Measurements from ENCODE around the gene NOC2L. TPM values are rescaled to one million over a fixed set of nuclear protein-coding genes. Genes with fewer than 3 reads are reported as not detected.
A peak's percentile ranks its signal among the peaks of the same experiment; 100 is the strongest.

NOC2L gene
- total RNA-seq, 1 donor from 2014 or later = 90.3 TPM

GRCh38 chr1:953524-954320 lies 5.3 kb downstream of the NOC2L start:
- no peak overlapping the region for H3K27ac Mint-ChIP-seq (ENCODE audit: unreplicated experiment)
- TF ChIP-seq CTCF (IDR thresholded peaks at IDR 0.05; ENCODE audit: partially characterized antibody, unreplicated experiment) = no peak
- H3K4me3 Mint-ChIP-seq (ENCODE audit: unreplicated experiment) = no peak overlapping the region
- peaks cover 7% of the 10 kb centered on the region for H3K4me1 Mint-ChIP-seq (ENCODE audit: low read depth, unreplicated experiment)
- no peak for DNase-seq
- H3K36me3 Mint-ChIP-seq (ENCODE audit: unreplicated experiment) = no peaks in the 10 kb centered on the region
- peaks cover 6% of the 10 kb centered on the region for H3K27me3 Mint-ChIP-seq (ENCODE audit: unreplicated experiment)
- H3K9me3 Mint-ChIP-seq (ENCODE audit: unreplicated experiment) = peaks cover 6% of the 10 kb centered on the region

- H3K27me3 Mint-ChIP-seq (ENCODE audit: unreplicated experiment) = peaks cover 4% of the 10 kb centered on the region
- no peaks in the 10 kb centered on the region for H3K36me3 Mint-ChIP-seq (ENCODE audit: unreplicated experiment)
- peaks cover 2% of the 10 kb centered on the region for H3K4me1 Mint-ChIP-seq (ENCODE audit: low read depth, unreplicated experiment)
- peaks cover 4% of the 10 kb centered on the region for H3K9me3 Mint-ChIP-seq (ENCODE audit: unreplicated experiment)
- no peak for TF ChIP-seq CTCF (IDR thresholded peaks at IDR 0.05; ENCODE audit: partially characterized antibody, unreplicated experiment)
- DNase-seq = no peak
- no peak overlapping the region for H3K27ac Mint-ChIP-seq (ENCODE audit: unreplicated experiment)
- H3K4me3 Mint-ChIP-seq (ENCODE audit: unreplicated experiment) = no peak overlapping the region
Observed at GRCh38 chr1:952603-953002, 6.5 kb downstream of the NOC2L start.

- Mint-ChIP-seq H3K9me3 (ENCODE audit: unreplicated experiment) (peaks cover 1% of the 10 kb centered on the region), H3K36me3 (ENCODE audit: unreplicated experiment) (no peaks in the 10 kb centered on the region), H3K4me3 (ENCODE audit: unreplicated experiment) (no peak overlapping the region), H3K4me1 (ENCODE audit: low read depth, unreplicated experiment) (no peaks in the 10 kb centered on the region), H3K27me3 (ENCODE audit: unreplicated experiment) (peaks cover 2% of the 10 kb centered on the region), H3K27ac (ENCODE audit: unreplicated experiment) (no peak overlapping the region)
- TF ChIP-seq CTCF (IDR thresholded peaks at IDR 0.05; ENCODE audit: partially characterized antibody, unreplicated experiment) = no peak
- DNase-seq = no peak
Observed at GRCh38 chr1:952201-952600, 6.9 kb downstream of the NOC2L start.

- Mint-ChIP-seq H3K9me3 (ENCODE audit: unreplicated experiment) (peaks cover 1% of the 10 kb centered on the region), H3K36me3 (ENCODE audit: unreplicated experiment) (no peaks in the 10 kb centered on the region), H3K4me3 (ENCODE audit: unreplicated experiment) (no peak overlapping the region), H3K4me1 (ENCODE audit: low read depth, unreplicated experiment) (no peaks in the 10 kb centered on the region), H3K27ac (ENCODE audit: unreplicated experiment) (peak overlapping the region; percentile 4), H3K27me3 (ENCODE audit: unreplicated experiment) (peaks cover 4% of the 10 kb centered on the region)
- DNase-seq = no peak
- TF ChIP-seq CTCF (IDR thresholded peaks at IDR 0.05; ENCODE audit: partially characterized antibody, unreplicated experiment) = peak; percentile 41
Observed at GRCh38 chr1:951364-951763, 7.7 kb downstream of the NOC2L start.

GRCh38 chr1:950881-951280 lies 8.2 kb downstream of the NOC2L start:
- no peak for TF ChIP-seq CTCF (IDR thresholded peaks at IDR 0.05; ENCODE audit: partially characterized antibody, unreplicated experiment)
- Mint-ChIP-seq H3K27ac (ENCODE audit: unreplicated experiment) (no peak overlapping the region), H3K4me3 (ENCODE audit: unreplicated experiment) (peak overlapping the region; percentile 49), H3K9me3 (ENCODE audit: unreplicated experiment) (peaks cover 3% of the 10 kb centered on the region), H3K36me3 (ENCODE audit: unreplicated experiment) (no peaks in the 10 kb centered on the region), H3K4me1 (ENCODE audit: low read depth, unreplicated experiment) (no peaks in the 10 kb centered on the region), H3K27me3 (ENCODE audit: unreplicated experiment) (peaks cover 4% of the 10 kb centered on the region)
- no peak for DNase-seq
